ENCODE measurements around the gene VPS26A. TPM values are rescaled to one million over a fixed set of nuclear protein-coding genes. Genes with fewer than 3 reads are reported as not detected.
A peak's percentile ranks its signal among the peaks of the same experiment; 100 is the strongest.
"Not testable (repeated sequence)": the region's sequence is repeated elsewhere in the genome, so short reads cannot be mapped to it uniquely, and the experiment has no call there.

VPS26A gene
- total RNA-seq, 1 donor from 2014 or later = 33.6 TPM

DNA sequence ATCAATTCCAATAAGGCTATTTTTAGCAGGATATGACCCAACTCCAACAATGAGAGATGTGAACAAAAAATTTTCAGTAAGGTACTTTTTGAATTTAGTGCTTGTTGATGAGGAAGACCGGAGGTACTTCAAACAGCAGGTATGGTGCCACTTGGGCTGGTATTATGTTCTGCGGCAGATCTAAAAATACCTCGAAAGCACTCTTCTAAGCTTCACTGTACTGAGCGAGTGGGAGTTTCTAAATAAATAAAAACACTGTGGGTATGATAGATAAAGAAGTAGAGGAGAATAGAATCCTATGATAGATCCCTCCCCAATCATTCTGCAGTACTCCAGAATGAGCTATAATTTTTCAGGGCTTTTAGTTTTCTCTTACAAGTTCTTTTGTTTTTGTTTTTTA, 44.5 kb downstream of the VPS26A start:
- H3K9me3 ChIP-seq = no peaks in the 10 kb centered on the region
- intact Hi-C loops (cut with DNase I) = no loop called here
- no peaks in the 10 kb centered on the region for H3K4me1 ChIP-seq
- H3K36me3 ChIP-seq = peaks cover 0 to 45% of the 10 kb centered on the region in 2 donors
- H3K4me3 ChIP-seq = no peak overlapping the region
- DNase-seq (ENCODE audit: extremely low spot score in 2 of 2) = no peak
- no peaks in the 10 kb centered on the region for H3K27me3 ChIP-seq
- H3K27ac ChIP-seq = no peak overlapping the region
- TF ChIP-seq POLR2A (IDR thresholded peaks at IDR 0.05) (no peak), CTCF (IDR thresholded peaks at IDR 0.05) (no peak), POLR2AphosphoS5 (IDR thresholded peaks at IDR 0.05; ENCODE audit: insufficient read depth in 1 of 2, low read depth in 1 of 2) (no peak)

GRCh38 chr10:69172241-69172982, 48.4 kb downstream of the VPS26A start:
- TF ChIP-seq POLR2A (IDR thresholded peaks at IDR 0.05) (no peak), POLR2AphosphoS5 (IDR thresholded peaks at IDR 0.05; ENCODE audit: insufficient read depth in 1 of 2, low read depth in 1 of 2) (no peak), CTCF (IDR thresholded peaks at IDR 0.05) (no peak)

GRCh38 chr10:69175326-69175725, 51.3 kb downstream of the VPS26A start:
- intact Hi-C loops (cut with DNase I); DNase-seq (ENCODE audit: extremely low spot score in 2 of 2); H3K4me3 ChIP-seq; H3K27me3 ChIP-seq; H3K4me1 ChIP-seq; H3K27ac ChIP-seq; H3K9me3 ChIP-seq: not testable (repeated sequence)
- H3K36me3 ChIP-seq = peaks cover 0 to 22% of the 10 kb centered on the region in 2 donors

More at GRCh38 chr10:69172241-69172982, 48.4 kb downstream of the VPS26A start:
- H3K36me3 ChIP-seq = peaks cover 0 to 32% of the 10 kb centered on the region in 2 donors
- H3K27me3 ChIP-seq = no peaks in the 10 kb centered on the region
- H3K4me1 ChIP-seq = no peaks in the 10 kb centered on the region
- H3K9me3 ChIP-seq = no peaks in the 10 kb centered on the region
- H3K4me3 ChIP-seq = no peak overlapping the region
- no peak overlapping the region for H3K27ac ChIP-seq
- intact Hi-C loops (cut with DNase I) = no loop called here
- DNase-seq (ENCODE audit: extremely low spot score in 2 of 2) = no peak

GRCh38 chr10:69176823-69177222, 52.8 kb downstream of the VPS26A start:
- no peak for DNase-seq (ENCODE audit: extremely low spot score in 2 of 2)
- H3K4me3 ChIP-seq = no peak overlapping the region
- H3K27me3 ChIP-seq = no peaks in the 10 kb centered on the region
- H3K36me3 ChIP-seq = peaks cover 0 to 7% of the 10 kb centered on the region in 2 donors
- H3K4me1 ChIP-seq = peaks cover 19% of the 10 kb centered on the region
- no peak overlapping the region for H3K27ac ChIP-seq
- H3K9me3 ChIP-seq = no peaks in the 10 kb centered on the region
- intact Hi-C loops (cut with DNase I) = no loop called here
- TF ChIP-seq CTCF (IDR thresholded peaks at IDR 0.05) = no peak
- no peak for TF ChIP-seq POLR2A (IDR thresholded peaks at IDR 0.05)
- TF ChIP-seq POLR2AphosphoS5 (IDR thresholded peaks at IDR 0.05; ENCODE audit: insufficient read depth in 1 of 2, low read depth in 1 of 2) = no peak

GRCh38 chr10:69179089-69179742, 55.2 kb downstream of the VPS26A start:
- intact Hi-C loops (cut with DNase I) = no loop called here
- no peak for DNase-seq (ENCODE audit: extremely low spot score in 2 of 2)
- H3K4me3 ChIP-seq = peak overlapping the region; percentile 83 to 95
- no peaks in the 10 kb centered on the region for H3K36me3 ChIP-seq
- H3K9me3 ChIP-seq = no peaks in the 10 kb centered on the region
- H3K4me1 ChIP-seq = peaks cover 23% of the 10 kb centered on the region
- H3K27me3 ChIP-seq = no peaks in the 10 kb centered on the region
- TF ChIP-seq POLR2A (IDR thresholded peaks at IDR 0.05) = no peak
- TF ChIP-seq CTCF (IDR thresholded peaks at IDR 0.05) = no peak
- no peak for TF ChIP-seq POLR2AphosphoS5 (IDR thresholded peaks at IDR 0.05; ENCODE audit: insufficient read depth in 1 of 2, low read depth in 1 of 2)
- peak overlapping the region; percentile 91 for H3K27ac ChIP-seq

Measured in vagina (tissue), 2 donors.